Frontal cortex (tissue), 1 donor: ENCODE measurements around the gene DOC2A. TPM values are rescaled to one million over a fixed set of nuclear protein-coding genes. Genes with fewer than 3 reads are reported as not detected.

Source experiments
- total RNA-seq: library from RNA; depleted of rRNA; stranded (reverse); fragments of >200 nt; gene quantifications from one replicate; pipeline ENCODE4 v1.2.3, GENCODE V29; 2014

Gene DOC2A
- total RNA-seq, 1 donor from 2014 or later: 11.8 TPM

Other genes starting within 250 kb of the DOC2A start
- not detected for gene ZG16, start 232.8 kb downstream of the DOC2A start, total RNA-seq
- gene KIF22, start 220.3 kb downstream of the DOC2A start, total RNA-seq: 37.1 TPM
- 373 TPM for gene MAZ, start 204.5 kb downstream of the DOC2A start, total RNA-seq
- gene PRRT2, start 198.8 kb downstream of the DOC2A start, total RNA-seq: 15.9 TPM
- 11.8 TPM for gene PAGR1, start 194.9 kb downstream of the DOC2A start, total RNA-seq
- gene MVP, start 190.6 kb downstream of the DOC2A start, total RNA-seq: 4.5 TPM
- gene CDIPT, start 147.8 kb downstream of the DOC2A start, total RNA-seq: 53.4 TPM
- gene SEZ6L2, start 111.5 kb downstream of the DOC2A start, total RNA-seq: 43.2 TPM
- gene ASPHD1, start 110.5 kb downstream of the DOC2A start, total RNA-seq: 9.4 TPM
- 18.3 TPM for gene KCTD13, start 84.8 kb downstream of the DOC2A start, total RNA-seq
- gene TMEM219, start 48.9 kb downstream of the DOC2A start, total RNA-seq: 26.9 TPM
- gene TAOK2, start 37.2 kb downstream of the DOC2A start, total RNA-seq: 58.3 TPM
- 12.6 TPM for gene HIRIP3, start 15.4 kb downstream of the DOC2A start, total RNA-seq
- 22.0 TPM for gene INO80E, start 14.8 kb downstream of the DOC2A start, total RNA-seq
- not detected for gene C16orf92, start 12.2 kb upstream of the DOC2A start, total RNA-seq
- 10.2 TPM for gene TLCD3B, start 20.2 kb upstream of the DOC2A start, total RNA-seq
- gene ALDOA, start 54.7 kb upstream of the DOC2A start, total RNA-seq: 76.6 TPM
- 90.5 TPM for gene PPP4C, start 65.0 kb upstream of the DOC2A start, total RNA-seq
- gene TBX6, start 80.9 kb upstream of the DOC2A start, total RNA-seq: 0.41 TPM
- 18.8 TPM for gene YPEL3, start 85.2 kb upstream of the DOC2A start, total RNA-seq
- 1.2 TPM for gene GDPD3, start 102.5 kb upstream of the DOC2A start, total RNA-seq
- 17.5 TPM for gene MAPK3, start 112.2 kb upstream of the DOC2A start, total RNA-seq
- gene CORO1A, start 172.6 kb upstream of the DOC2A start, total RNA-seq: 22.0 TPM
- gene BOLA2B, start 182.6 kb upstream of the DOC2A start, total RNA-seq: 5.3 TPM
- gene SLX1A, start 182.8 kb upstream of the DOC2A start, total RNA-seq: 12.2 TPM
- gene SULT1A3, start 188.2 kb upstream of the DOC2A start, total RNA-seq: 5.3 TPM
- 1.2 TPM for gene NPIPB13, start 237.5 kb upstream of the DOC2A start, total RNA-seq